Gastrocnemius medialis (tissue), 4 donors: ENCODE data around the gene MASTL. TPM values are rescaled to one million over a fixed set of nuclear protein-coding genes. Genes with fewer than 3 reads are reported as not detected.

Experiments
- ATAC-seq, 2 donors: fragments of 150-250 bp; one replicate each; pipeline ENCODE4 v1.9.1; 2016
- DNase-seq, 2 donors: peaks; one replicate each; pipeline ENCODE4 v3.0.0-alpha.2; 2019
- H3K27ac ChIP-seq, 4 donors: fragments of 200-600 bp; sonication (generic); 1 replicate in 1 of 4; 2 replicates in 3 of 4; pipeline ENCODE4 v1.5.1; 2016 to 2018; ENCODE audit warnings: mild to moderate bottlenecking in 2 of 4, moderate library complexity in 1 of 4
- H3K27me3 ChIP-seq, 3 donors: fragments of 200-600 bp; sonication (generic) in 2 of 3; 1 replicate in 1 of 3; 2 replicates in 2 of 3; pipeline versions ENCODE4 v1.5.1 to v1.6.0; 2016 to 2019; ENCODE audit warnings: mild to moderate bottlenecking in 1 of 3, moderate library complexity in 1 of 3
- H3K36me3 ChIP-seq, 2 donors: fragments of 200-600 bp; sonication (generic) in 1 of 2; one replicate each; pipeline ENCODE4 v1.5.1; 2017 to 2018
- H3K4me1 ChIP-seq, 2 donors: fragments of 200-600 bp; sonication (generic) in 1 of 2; one replicate each; pipeline ENCODE4 v1.5.1; 2016 to 2017; ENCODE audit warnings: mild to moderate bottlenecking in 2 of 2
- H3K4me3 ChIP-seq, 4 donors: fragments of 200-600 bp; sonication (generic) in 3 of 4; 1 replicate in 1 of 4; 2 replicates in 3 of 4; pipeline ENCODE4 v1.5.1; 2016 to 2019; ENCODE audit warnings: mild to moderate bottlenecking in 2 of 4
- H3K9me3 ChIP-seq, 3 donors: fragments of 200-600 bp; sonication (generic) in 2 of 3; 1 replicate in 1 of 3; 2 replicates in 2 of 3; pipeline ENCODE4 v1.5.1; 2016 to 2019
- CTCF ChIP-seq, 5 experiments: fragments of 450-650 bp in 3 of 5; fragments of 200-600 bp in 2 of 5; sonication (generic) in 2 of 5; IDR thresholded peaks in 4 of 5; conservative IDR thresholded peaks in 1 of 5; 1 replicate in 4 of 5; 2 replicates in 1 of 5; pipeline ENCODE4 v1.5.1; 2016 to 2019; ENCODE audit warnings: antibody characterized with exemption in 5 of 5, mild to moderate bottlenecking in 3 of 5, moderate library complexity in 3 of 5
- POLR2A ChIP-seq, 2 donors: fragments of 450-650 bp; IDR thresholded peaks; one replicate each; pipeline ENCODE4 v1.6.1; 2017; ENCODE audit warnings: antibody characterized with exemption in 2 of 2, mild to moderate bottlenecking in 2 of 2, moderate library complexity in 2 of 2
- in situ Hi-C, 4 donors: fragments of 200-750 bp; cut with MboI; loops; one replicate each; pipeline versions ENCODE4 v1.15.0 to v1.8.0; 2017; ENCODE audit warnings: low sequenced_read_pairs in 4 of 4
- intact Hi-C: fragments of 100-400 bp; cut with DNase I; formaldehyde crosslinking; loops from one replicate; pipeline ENCODE4 v1.15.1; 2023; ENCODE audit warnings: low total_unique reads
- total RNA-seq, 4 donors: library from RNA; depleted of rRNA; stranded (reverse); fragments of >200 nt; gene quantifications; one replicate each; pipeline versions ENCODE4 v1.1.0 to v1.2.3, GENCODE V29; 2016

The MASTL gene
- total RNA-seq, 4 donors from 2014 or later: 2.0 to 3.6 (median 2.9) TPM

DNA sequence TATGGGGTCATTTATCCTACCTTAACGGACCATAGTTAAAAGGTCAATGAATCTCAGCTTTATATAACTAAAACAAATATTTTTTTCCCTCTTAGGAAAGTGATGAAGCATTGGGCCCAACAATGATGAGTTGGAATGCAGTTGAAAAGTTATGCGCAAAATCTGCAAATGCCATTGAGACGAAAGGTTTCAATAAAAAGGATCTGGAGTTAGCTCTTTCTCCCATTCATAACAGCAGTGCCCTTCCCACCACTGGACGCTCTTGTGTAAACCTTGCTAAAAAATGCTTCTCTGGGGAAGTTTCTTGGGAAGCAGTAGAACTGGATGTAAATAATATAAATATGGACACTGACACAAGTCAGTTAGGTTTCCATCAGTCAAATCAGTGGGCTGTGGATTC, 14.7 kb downstream of the MASTL start:
- Histone ChIP-seq H3K27ac (no peak overlapping the region), H3K27me3 (no peaks in the 10 kb centered on the region), H3K4me3 (no peak overlapping the region), H3K9me3 (no peaks in the 10 kb centered on the region), H3K4me1 (no peaks in the 10 kb centered on the region), H3K36me3 (peaks cover 0 to 33% of the 10 kb centered on the region in 2 donors)
- no peak for TF ChIP-seq CTCF (IDR thresholded peaks at IDR 0.05 in 4 of 5, conservative IDR thresholded peaks at IDR 0.05 in 1 of 5)
- no peak for TF ChIP-seq POLR2A (IDR thresholded peaks at IDR 0.05)
- ATAC-seq (no peak), DNase-seq (no peak)
- intact Hi-C loops: no loop called here
- in situ Hi-C loops: no loop called here

- H3K27me3 ChIP-seq: no peaks in the 10 kb centered on the region
- no peak overlapping the region for H3K4me3 ChIP-seq
- no peak for ATAC-seq
- no peak overlapping the region for H3K27ac ChIP-seq
- no peaks in the 10 kb centered on the region for H3K4me1 ChIP-seq
- no peak for TF ChIP-seq CTCF (IDR thresholded peaks at IDR 0.05 in 4 of 5, conservative IDR thresholded peaks at IDR 0.05 in 1 of 5)
- no peak for TF ChIP-seq POLR2A (IDR thresholded peaks at IDR 0.05)
- H3K36me3 ChIP-seq: no peaks in the 10 kb centered on the region
- in situ Hi-C loops (no loop called here), intact Hi-C loops (no loop called here)
- no peak for DNase-seq
- H3K9me3 ChIP-seq: no peaks in the 10 kb centered on the region
Measured at GRCh38 chr10:27188259-27188658, 33.1 kb downstream of the MASTL start.

GRCh38 chr10:27188897-27189296, 33.7 kb downstream of the MASTL start:
- ATAC-seq (no peak), DNase-seq (no peak)
- Histone ChIP-seq H3K27ac (no peak overlapping the region), H3K27me3 (no peaks in the 10 kb centered on the region), H3K4me3 (no peak overlapping the region), H3K36me3 (no peaks in the 10 kb centered on the region), H3K4me1 (no peaks in the 10 kb centered on the region), H3K9me3 (no peaks in the 10 kb centered on the region)
- in situ Hi-C loops: no loop called here
- TF ChIP-seq CTCF (IDR thresholded peaks at IDR 0.05 in 4 of 5, conservative IDR thresholded peaks at IDR 0.05 in 1 of 5) (no peak), POLR2A (IDR thresholded peaks at IDR 0.05) (no peak)
- intact Hi-C loops: no loop called here

DNA sequence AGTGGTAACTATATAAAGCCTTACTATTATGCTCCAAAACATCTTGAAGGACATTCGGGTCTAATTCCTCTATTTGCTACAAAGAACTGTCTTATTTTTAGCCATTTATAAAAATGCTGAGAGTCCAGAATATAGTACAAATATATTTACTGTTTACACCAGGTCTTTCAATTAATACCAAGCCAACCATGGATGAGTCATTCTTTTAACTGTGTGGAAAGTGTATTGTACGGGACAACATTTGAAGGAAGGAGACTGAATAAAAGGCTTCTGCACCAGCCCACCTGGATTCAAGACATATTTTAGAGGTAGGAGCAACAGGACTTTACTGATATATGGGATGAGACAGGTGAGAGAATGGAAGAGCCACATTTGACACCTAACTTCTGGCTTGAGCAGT, 35.4 kb downstream of the MASTL start:
- Histone ChIP-seq H3K36me3 (no peaks in the 10 kb centered on the region), H3K27me3 (no peaks in the 10 kb centered on the region), H3K4me3 (no peak overlapping the region), H3K27ac (no peak overlapping the region), H3K9me3 (no peaks in the 10 kb centered on the region), H3K4me1 (no peaks in the 10 kb centered on the region)
- in situ Hi-C loops: no loop called here
- ATAC-seq (no peak), DNase-seq (no peak)
- no peak for TF ChIP-seq CTCF (IDR thresholded peaks at IDR 0.05 in 4 of 5, conservative IDR thresholded peaks at IDR 0.05 in 1 of 5)
- TF ChIP-seq POLR2A (IDR thresholded peaks at IDR 0.05): no peak
- intact Hi-C loops: no loop called here

GRCh38 chr10:27192284-27192683, 37.1 kb downstream of the MASTL start:
- Histone ChIP-seq H3K36me3 (peaks cover 0 to 13% of the 10 kb centered on the region in 2 donors), H3K9me3 (no peaks in the 10 kb centered on the region), H3K4me1 (no peaks in the 10 kb centered on the region), H3K27me3 (no peaks in the 10 kb centered on the region), H3K27ac (peak overlapping the region in 1 of 4 donors; percentile 25), H3K4me3 (no peak overlapping the region)
- intact Hi-C loops (no loop called here), in situ Hi-C loops (no loop called here)
- TF ChIP-seq POLR2A (IDR thresholded peaks at IDR 0.05) (no peak), CTCF (IDR thresholded peaks at IDR 0.05 in 4 of 5, conservative IDR thresholded peaks at IDR 0.05 in 1 of 5) (no peak)
- ATAC-seq: peak; percentile 87 to 91
- DNase-seq: peak; percentile 20 to 42
